Measurements from ENCODE around the gene KLC1.

KLC1 gene

GRCh38 chr14:103738166-103738565 is 109.2 kb downstream of the KLC1 start:
- peak; percentile 26 for DNase-seq

- peak; percentile 42 for DNase-seq
These were observed 109.9 kb downstream of the KLC1 start for GRCh38 chr14:103738701-103739451.

GRCh38 chr14:103739466-103739792 is 110.4 kb downstream of the KLC1 start:
- DNase-seq = no peak

GRCh38 chr14:103739793-103740501 is 110.9 kb downstream of the KLC1 start:
- DNase-seq = peak; percentile 39

- DNase-seq = peak; percentile 68
These were observed 112.1 kb downstream of the KLC1 start for GRCh38 chr14:103740991-103741689.

- peak; percentile 30 for DNase-seq
These were observed 112.9 kb downstream of the KLC1 start for GRCh38 chr14:103741876-103742275.

- DNase-seq = peak; percentile 31
These were observed 113.7 kb downstream of the KLC1 start for GRCh38 chr14:103742499-103743255.

GRCh38 chr14:103743691-103744090 is 114.7 kb downstream of the KLC1 start:
- DNase-seq = peak; percentile 37

GRCh38 chr14:103744621-103745395 is 115.8 kb downstream of the KLC1 start:
- DNase-seq = peak; percentile 46

GRCh38 chr14:103745424-103745823 is 116.4 kb downstream of the KLC1 start:
- DNase-seq = peak; percentile 10

GRCh38 chr14:103746701-103747100 is 117.7 kb downstream of the KLC1 start:
- peak; percentile 60 for DNase-seq

- no peak for DNase-seq
These were observed 119.5 kb downstream of the KLC1 start for GRCh38 chr14:103748534-103748857.

- DNase-seq = no peak
These were observed 120.4 kb downstream of the KLC1 start for GRCh38 chr14:103749452-103749851.

- DNase-seq = no peak
These were observed 120.8 kb downstream of the KLC1 start for GRCh38 chr14:103749860-103750259.

All from islet precursor cell (in vitro differentiated cells).